ENCODE data around the gene NRXN3.

The NRXN3 gene

GRCh38 chr14:79627058-79627457 is 1456.9 kb downstream of the NRXN3 start (continued):
- no peak for TF ChIP-seq ZNF660 (tag by site-specific recombination; IDR thresholded peaks at IDR 0.05)
- no peak for TF ChIP-seq ZBTB26 (tag by site-specific recombination; optimal IDR thresholded peaks at IDR 0.05)
- TF ChIP-seq, protein P1, sequence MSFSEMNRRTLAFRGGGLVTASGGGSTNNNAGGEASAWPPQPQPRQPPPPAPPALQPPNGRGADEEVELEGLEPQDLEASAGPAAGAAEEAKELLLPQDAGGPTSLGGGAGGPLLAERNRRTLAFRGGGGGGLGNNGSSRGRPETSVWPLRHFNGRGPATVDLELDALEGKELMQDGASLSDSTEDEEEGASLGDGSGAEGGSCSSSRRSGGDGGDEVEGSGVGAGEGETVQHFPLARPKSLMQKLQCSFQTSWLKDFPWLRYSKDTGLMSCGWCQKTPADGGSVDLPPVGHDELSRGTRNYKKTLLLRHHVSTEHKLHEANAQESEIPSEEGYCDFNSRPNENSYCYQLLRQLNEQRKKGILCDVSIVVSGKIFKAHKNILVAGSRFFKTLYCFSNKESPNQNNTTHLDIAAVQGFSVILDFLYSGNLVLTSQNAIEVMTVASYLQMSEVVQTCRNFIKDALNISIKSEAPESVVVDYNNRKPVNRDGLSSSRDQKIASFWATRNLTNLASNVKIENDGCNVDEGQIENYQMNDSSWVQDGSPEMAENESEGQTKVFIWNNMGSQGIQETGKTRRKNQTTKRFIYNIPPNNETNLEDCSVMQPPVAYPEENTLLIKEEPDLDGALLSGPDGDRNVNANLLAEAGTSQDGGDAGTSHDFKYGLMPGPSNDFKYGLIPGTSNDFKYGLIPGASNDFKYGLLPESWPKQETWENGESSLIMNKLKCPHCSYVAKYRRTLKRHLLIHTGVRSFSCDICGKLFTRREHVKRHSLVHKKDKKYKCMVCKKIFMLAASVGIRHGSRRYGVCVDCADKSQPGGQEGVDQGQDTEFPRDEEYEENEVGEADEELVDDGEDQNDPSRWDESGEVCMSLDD (tag by site-specific recombination; IDR thresholded peaks at IDR 0.05): no peak
- TF ChIP-seq ZNF514 (tag by site-specific recombination; IDR thresholded peaks at IDR 0.05): no peak

GRCh38 chr14:79629411-79630287 is 1459.5 kb downstream of the NRXN3 start:
- Histone ChIP-seq H3K9me3 (ENCODE audit: control insufficient read depth, insufficient read depth, low read depth, low read length) (no peaks in the 10 kb centered on the region), H3K4me3 (ENCODE audit: low read depth, low read length) (no peak overlapping the region), H3K4me1 (ENCODE audit: control insufficient read depth, insufficient read depth, low read length) (no peaks in the 10 kb centered on the region), H3K27ac (ENCODE audit: extremely low read depth, low read depth, low read length) (no peak overlapping the region), H3K36me3 (ENCODE audit: control insufficient read depth in 2 of 2, insufficient read depth in 1 of 2, low read length in 2 of 2) (no peaks in the 10 kb centered on the region)
- CTCF ChIA-PET: interaction anchor here (0.7 kb wide), 1 partner anchor 85 kb away, joined by 3 read pairs; no protein-coding TSS in a partner anchor
- POLR2A ChIA-PET: no interaction called here
- TF ChIP-seq ZNF362 (tag by site-specific recombination; IDR thresholded peaks at IDR 0.05) (no peak), TCF7L2 (IDR thresholded peaks at IDR 0.05; ENCODE audit: borderline replicate concordance, low read depth, low read length) (no peak), ZNF221 (tag by site-specific recombination; IDR thresholded peaks at IDR 0.05; ENCODE audit: borderline replicate concordance) (no peak), ZNF561 (tag by site-specific recombination; IDR thresholded peaks at IDR 0.05; ENCODE audit: borderline replicate concordance) (no peak), SCRT1 (tag by site-specific recombination; IDR thresholded peaks at IDR 0.05; ENCODE audit: borderline replicate concordance) (no peak), PRDM2 (tag by site-specific recombination; IDR thresholded peaks at IDR 0.05; ENCODE audit: borderline replicate concordance) (no peak), ZNF239 (tag by site-specific recombination; IDR thresholded peaks at IDR 0.05) (no peak), ZSCAN30 (tag by site-specific recombination; IDR thresholded peaks at IDR 0.05) (no peak), ZNF302 (tag by site-specific recombination; IDR thresholded peaks at IDR 0.05; ENCODE audit: low read depth) (no peak)
- TF ChIP-seq, protein P2, sequence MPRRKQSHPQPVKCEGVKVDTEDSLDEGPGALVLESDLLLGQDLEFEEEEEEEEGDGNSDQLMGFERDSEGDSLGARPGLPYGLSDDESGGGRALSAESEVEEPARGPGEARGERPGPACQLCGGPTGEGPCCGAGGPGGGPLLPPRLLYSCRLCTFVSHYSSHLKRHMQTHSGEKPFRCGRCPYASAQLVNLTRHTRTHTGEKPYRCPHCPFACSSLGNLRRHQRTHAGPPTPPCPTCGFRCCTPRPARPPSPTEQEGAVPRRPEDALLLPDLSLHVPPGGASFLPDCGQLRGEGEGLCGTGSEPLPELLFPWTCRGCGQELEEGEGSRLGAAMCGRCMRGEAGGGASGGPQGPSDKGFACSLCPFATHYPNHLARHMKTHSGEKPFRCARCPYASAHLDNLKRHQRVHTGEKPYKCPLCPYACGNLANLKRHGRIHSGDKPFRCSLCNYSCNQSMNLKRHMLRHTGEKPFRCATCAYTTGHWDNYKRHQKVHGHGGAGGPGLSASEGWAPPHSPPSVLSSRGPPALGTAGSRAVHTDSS (tag by site-specific recombination; IDR thresholded peaks at IDR 0.05): no peak
- TF ChIP-seq, protein P3, sequence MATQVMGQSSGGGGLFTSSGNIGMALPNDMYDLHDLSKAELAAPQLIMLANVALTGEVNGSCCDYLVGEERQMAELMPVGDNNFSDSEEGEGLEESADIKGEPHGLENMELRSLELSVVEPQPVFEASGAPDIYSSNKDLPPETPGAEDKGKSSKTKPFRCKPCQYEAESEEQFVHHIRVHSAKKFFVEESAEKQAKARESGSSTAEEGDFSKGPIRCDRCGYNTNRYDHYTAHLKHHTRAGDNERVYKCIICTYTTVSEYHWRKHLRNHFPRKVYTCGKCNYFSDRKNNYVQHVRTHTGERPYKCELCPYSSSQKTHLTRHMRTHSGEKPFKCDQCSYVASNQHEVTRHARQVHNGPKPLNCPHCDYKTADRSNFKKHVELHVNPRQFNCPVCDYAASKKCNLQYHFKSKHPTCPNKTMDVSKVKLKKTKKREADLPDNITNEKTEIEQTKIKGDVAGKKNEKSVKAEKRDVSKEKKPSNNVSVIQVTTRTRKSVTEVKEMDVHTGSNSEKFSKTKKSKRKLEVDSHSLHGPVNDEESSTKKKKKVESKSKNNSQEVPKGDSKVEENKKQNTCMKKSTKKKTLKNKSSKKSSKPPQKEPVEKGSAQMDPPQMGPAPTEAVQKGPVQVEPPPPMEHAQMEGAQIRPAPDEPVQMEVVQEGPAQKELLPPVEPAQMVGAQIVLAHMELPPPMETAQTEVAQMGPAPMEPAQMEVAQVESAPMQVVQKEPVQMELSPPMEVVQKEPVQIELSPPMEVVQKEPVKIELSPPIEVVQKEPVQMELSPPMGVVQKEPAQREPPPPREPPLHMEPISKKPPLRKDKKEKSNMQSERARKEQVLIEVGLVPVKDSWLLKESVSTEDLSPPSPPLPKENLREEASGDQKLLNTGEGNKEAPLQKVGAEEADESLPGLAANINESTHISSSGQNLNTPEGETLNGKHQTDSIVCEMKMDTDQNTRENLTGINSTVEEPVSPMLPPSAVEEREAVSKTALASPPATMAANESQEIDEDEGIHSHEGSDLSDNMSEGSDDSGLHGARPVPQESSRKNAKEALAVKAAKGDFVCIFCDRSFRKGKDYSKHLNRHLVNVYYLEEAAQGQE (tag by site-specific recombination; IDR thresholded peaks at IDR 0.05): no peak
- TF ChIP-seq, protein P4, sequence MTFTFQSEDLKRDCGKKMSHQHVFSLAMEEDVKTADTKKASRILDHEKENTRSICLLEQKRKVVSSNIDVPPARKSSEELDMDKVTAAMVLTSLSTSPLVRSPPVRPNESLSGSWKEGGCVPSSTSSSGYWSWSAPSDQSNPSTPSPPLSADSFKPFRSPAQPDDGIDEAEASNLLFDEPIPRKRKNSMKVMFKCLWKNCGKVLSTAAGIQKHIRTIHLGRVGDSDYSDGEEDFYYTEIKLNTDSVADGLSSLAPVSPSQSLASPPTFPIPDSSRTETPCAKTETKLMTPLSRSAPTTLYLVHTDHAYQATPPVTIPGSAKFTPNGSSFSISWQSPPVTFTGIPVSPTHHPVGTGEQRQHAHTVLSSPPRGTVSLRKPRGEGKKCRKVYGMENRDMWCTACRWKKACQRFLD (tag by site-specific recombination; IDR thresholded peaks at IDR 0.05): no peak
